Smooth muscle cell (in vitro differentiated cells): ENCODE results near the gene TARDBP. TPM values are rescaled to one million over a fixed set of nuclear protein-coding genes. Genes with fewer than 3 reads are reported as not detected.

Experiments
- DNase-seq: peaks from one replicate; lab custom pipeline; 2025; ENCODE audit not compliant: unreplicated experiment; lab: John Stamatoyannopoulos, UW
- H2AFZ ChIP-seq: fragments of 200-600 bp; sonication (generic); 2 replicates; pipeline ENCODE4 v1.6.0; 2016; ENCODE audit warnings: antibody characterized with exemption, low read depth, mild to moderate bottlenecking
- H3F3A ChIP-seq: fragments of 200-600 bp; sonication (generic); 2 replicates; pipeline ENCODE4 v1.6.0; 2017; ENCODE audit warnings: antibody characterized with exemption, low read depth
- H3K27ac ChIP-seq: fragments of 200-600 bp; sonication (generic); 2 replicates; pipeline ENCODE4 v1.5.1; 2016; ENCODE audit warnings: low read depth, mild to moderate bottlenecking
- H3K27me3 ChIP-seq: fragments of 200-600 bp; sonication (generic); 2 replicates; pipeline ENCODE4 v1.6.1; 2016; ENCODE audit warnings: low read depth, mild to moderate bottlenecking
- H3K36me3 ChIP-seq: fragments of 200-600 bp; sonication (generic); 2 replicates; pipeline ENCODE4 v1.5.1; 2016; ENCODE audit warnings: low read depth
- H3K4me1 ChIP-seq: fragments of 200-600 bp; sonication (generic); 2 replicates; pipeline ENCODE4 v1.5.1; 2016; ENCODE audit warnings: low read depth
- H3K4me2 ChIP-seq: fragments of 200-600 bp; sonication (generic); 2 replicates; pipeline ENCODE4 v1.6.0; 2016; ENCODE audit warnings: mild to moderate bottlenecking
- H3K4me3 ChIP-seq: fragments of 200-600 bp; sonication (generic); 2 replicates; pipeline ENCODE4 v1.5.1; 2016; ENCODE audit warnings: mild to moderate bottlenecking
- H3K79me2 ChIP-seq: fragments of 200-600 bp; sonication (generic); 2 replicates; pipeline ENCODE4 v1.6.0; 2016; ENCODE audit warnings: low read depth, mild to moderate bottlenecking
- H3K9ac ChIP-seq: fragments of 200-600 bp; sonication (generic); 2 replicates; pipeline ENCODE4 v1.6.0; 2016; ENCODE audit warnings: low read depth
- H3K9me3 ChIP-seq: fragments of 200-600 bp; sonication (generic); replicated peaks from 2 replicates; pipeline ENCODE4 v1.5.1; 2016; ENCODE audit warnings: low read depth
- H4K20me1 ChIP-seq: fragments of 200-600 bp; sonication (generic); 2 replicates; pipeline ENCODE4 v1.6.0; 2016; ENCODE audit warnings: low read depth
- CTCF ChIP-seq: fragments of 200-600 bp; sonication (generic); IDR thresholded peaks from 2 replicates; pipeline ENCODE4 v1.5.1; 2017; ENCODE audit warnings: borderline replicate concordance, mild to moderate bottlenecking, antibody characterized with exemption; ENCODE audit not compliant: insufficient read depth, poor library complexity, severe bottlenecking
- WGBS: methylation state at CpG from one replicate; pipeline ENCODE4 v1.1.7; 2016; ENCODE audit warnings: low lambda C conversion rate; 5-methylcytosine and 5-hydroxymethylcytosine counted together
- polyA plus RNA-seq: library from polyadenylated mRNA; unstranded; fragments of >200 nt; fragmentation: Nextera tagmentation; extraction: Ambion mirVana; gene quantifications from 2 replicates; pipeline ENCODE4 v1.2.1, GENCODE V29; 2016
- total RNA-seq: library from RNA; depleted of rRNA; stranded (reverse); fragments of >200 nt; gene quantifications from 2 replicates; pipeline ENCODE4 v1.2.3, GENCODE V29; 2014

Gene TARDBP
- total and polyA plus RNA-seq, 2 experiments from 2014 or later: 90.6 to 105 TPM

- DNase-seq: no peak
- Histone ChIP-seq H2AFZ (no peak overlapping the region), H3K36me3 (no peaks in the 10 kb centered on the region), H3K27ac (no peak overlapping the region), H3F3A (no peaks in the 10 kb centered on the region), H3K4me1 (no peaks in the 10 kb centered on the region), H3K9me3 (no peaks in the 10 kb centered on the region), H3K27me3 (no peaks in the 10 kb centered on the region), H3K4me3 (no peak overlapping the region), H3K79me2 (no peaks in the 10 kb centered on the region), H4K20me1 (no peaks in the 10 kb centered on the region), H3K9ac (no peak overlapping the region), H3K4me2 (no peak overlapping the region)
- 86% methylated on average over 19 of the region's 19 CpGs for WGBS
- no peak for TF ChIP-seq CTCF
Measured at GRCh38 chr1:11042995-11043874, 30.8 kb downstream of the TARDBP start.

GRCh38 chr1:11044086-11044848, 31.8 kb downstream of the TARDBP start:
- no peaks in the 10 kb centered on the region for H3K36me3 ChIP-seq
- H3K27me3 ChIP-seq: no peaks in the 10 kb centered on the region
- H3K27ac ChIP-seq: no peak overlapping the region
- H3K4me2 ChIP-seq: no peak overlapping the region
- H3K9ac ChIP-seq: no peak overlapping the region
- TF ChIP-seq CTCF: no peak
- no peaks in the 10 kb centered on the region for H3K9me3 ChIP-seq
- H3K4me1 ChIP-seq: no peaks in the 10 kb centered on the region
- H3K4me3 ChIP-seq: no peak overlapping the region
- no peaks in the 10 kb centered on the region for H3F3A ChIP-seq
- no peaks in the 10 kb centered on the region for H4K20me1 ChIP-seq
- H3K79me2 ChIP-seq: no peaks in the 10 kb centered on the region
- no peak for DNase-seq
- H2AFZ ChIP-seq: no peak overlapping the region
- 85% methylated on average over 16 of the region's 16 CpGs for WGBS

GRCh38 chr1:11044849-11045427, 32.5 kb downstream of the TARDBP start:
- no peaks in the 10 kb centered on the region for H3K27me3 ChIP-seq
- H3K4me2 ChIP-seq: no peak overlapping the region
- H3K9me3 ChIP-seq: no peaks in the 10 kb centered on the region
- H3K36me3 ChIP-seq: no peaks in the 10 kb centered on the region
- no peak for TF ChIP-seq CTCF
- no peaks in the 10 kb centered on the region for H4K20me1 ChIP-seq
- no peak for DNase-seq
- H3K4me3 ChIP-seq: no peak overlapping the region
- H3K79me2 ChIP-seq: no peaks in the 10 kb centered on the region
- no peaks in the 10 kb centered on the region for H3K4me1 ChIP-seq
- H3K27ac ChIP-seq: no peak overlapping the region
- no peak overlapping the region for H3K9ac ChIP-seq
- no peaks in the 10 kb centered on the region for H3F3A ChIP-seq
- H2AFZ ChIP-seq: no peak overlapping the region
- WGBS: 87% methylated on average over 16 of the region's 16 CpGs
